Ovary (tissue), 9 donors: Measurements from ENCODE around the gene EPHA1. TPM values are rescaled to one million over a fixed set of nuclear protein-coding genes. Genes with fewer than 3 reads are reported as not detected.

Experiments used
- DNase-seq, 5 donors: peaks; one replicate each; pipeline ENCODE4 v3.0.0-alpha.2; 2019 to 2020
- H3K27ac ChIP-seq, 2 donors: fragments of 200-600 bp; one replicate each; pipeline versions ENCODE4 v1.5.1 to v1.8.0; 2019 to 2022
- H3K27me3 ChIP-seq: fragments of 200-600 bp; one replicate; pipeline ENCODE4 v1.8.0; 2022
- H3K36me3 ChIP-seq: fragments of 200-600 bp; sonication (generic); one replicate; pipeline ENCODE4 v1.5.1; 2019
- H3K4me1 ChIP-seq: one replicate; pipeline ENCODE4 v1.8.1; 2013; ENCODE audit warnings: mild to moderate bottlenecking, moderate library complexity; ENCODE audit not compliant: insufficient read depth
- H3K4me3 ChIP-seq: fragments of 200-600 bp; sonication (generic); one replicate; pipeline ENCODE4 v1.5.1; 2017
- H3K9me3 ChIP-seq, 2 donors: fragments of 200-600 bp in 1 of 2; sonication (generic) in 1 of 2; one replicate each; pipeline versions ENCODE4 v1.5.1 to v1.8.1; 2013 to 2019; ENCODE audit warnings: mild to moderate bottlenecking in 1 of 2, moderate library complexity in 1 of 2
- CTCF ChIP-seq, 3 donors: fragments of 450-650 bp in 2 of 3; fragments of 200-600 bp in 1 of 3; IDR thresholded peaks; one replicate each; pipeline versions ENCODE4 v1.5.1 to v1.8.0; 2016 to 2022; ENCODE audit warnings: antibody characterized with exemption in 3 of 3, mild to moderate bottlenecking in 1 of 3
- EP300 ChIP-seq: sonication (generic); formaldehyde crosslinking; IDR thresholded peaks from one replicate; pipeline ENCODE4 v1.6.1; 2017; ENCODE audit warnings: antibody characterized with exemption
- POLR2A ChIP-seq: fragments of 450-650 bp; IDR thresholded peaks from one replicate; pipeline ENCODE4 v1.6.1; 2017; ENCODE audit warnings: antibody characterized with exemption, mild to moderate bottlenecking, moderate library complexity
- WGBS, 3 donors: extraction: QIAGEN DNeasy Blood & Tissue Kit in 1 of 3; methylation state at CpG; one replicate each; pipeline versions ENCODE4 v1.1.5 to v1.1.7; 2013 to 2017; 5-methylcytosine and 5-hydroxymethylcytosine counted together
- intact Hi-C, 4 donors: fragments of 100-400 bp; cut with DNase I; formaldehyde crosslinking; loops; one replicate each; pipeline versions ENCODE4 v1.11.0 to v1.15.1; 2022 to 2023
- polyA plus RNA-seq, 2 donors: library from polyadenylated mRNA; stranded (reverse); fragments of 200-250 nt in 1 of 2; fragments of 350-450 nt in 1 of 2; fragmentation: Illumina TruSeq in 1 of 2; extraction: RNeasy Lipid Tissue Mini Kit (QIAGEN cat#74804) in 1 of 2; gene quantifications; one replicate each; pipeline ENCODE4 v1.2.3, GENCODE V29; 2013 to 2014
- total RNA-seq, 7 donors: library from RNA; depleted of rRNA in 2 of 7; stranded (reverse); fragments of >200 nt in 2 of 7; fragmentation: NEBNext Ultra II Directional in 3 of 7; extraction: Animal tissue kit (Norgen Biotek cat#: 25700) in 3 of 7; gene quantifications; one replicate each; pipeline versions ENCODE4 v1.1.0 to v1.2.4, GENCODE V29; 2016 to 2023
- donor health status: DM: no; HTN: no; CAD: no; lungs with moderate emphysema.
- donor health status: DM: no; HTN: no; CAD: no.
- donor health status: Bipolar disorder and iron deficiency.
- donor health status: DM: yes; HTN: yes; CAD: no.
- donor health status: DM: no; HTN: no; CAD: no.
- donor health status: DM: yes; HTN: yes; CAD: no.

Gene EPHA1
- total and polyA plus RNA-seq, 9 donors, result 0.21 to 21.3 (median 1.7) TPM; not detected in 1

GRCh38 chr7:143419880-143420279 lies 11.2 kb upstream of the EPHA1 start:
- no peak overlapping the region for H3K27ac ChIP-seq

GRCh38 chr7:143418681-143419458 lies 10.2 kb upstream of the EPHA1 start:
- Histone ChIP-seq H3K9me3 (no peaks in the 10 kb centered on the region), H3K4me3 (no peak overlapping the region), H3K27me3 (no peaks in the 10 kb centered on the region), H3K4me1 (no peaks in the 10 kb centered on the region), H3K27ac (no peak overlapping the region), H3K36me3 (no peaks in the 10 kb centered on the region)
- WGBS, 3 donors, result 83 to 86% (median 84%) methylated on average over 11 of the region's 11 CpGs
- no peak for DNase-seq
- intact Hi-C loops, result loop anchor here (5.0 to 10.0 kb wide), 4 partner anchors 42 to 182 kb away; partner anchors contain the start of gene GSTK1 (in 1 of the 4)
- TF ChIP-seq EP300, result no peak
- TF ChIP-seq CTCF (IDR thresholded peaks at IDR 0.05), result no peak
- no peak for TF ChIP-seq POLR2A

More at GRCh38 chr7:143419880-143420279, 11.2 kb upstream of the EPHA1 start:
- DNase-seq, result no peak
- intact Hi-C loops, result loop anchor here (5.0 to 10.0 kb wide), 4 partner anchors 43 to 183 kb away; partner anchors contain the start of gene GSTK1 (in 1 of the 4)
- Histone ChIP-seq H3K4me1 (no peaks in the 10 kb centered on the region), H3K27me3 (no peaks in the 10 kb centered on the region), H3K9me3 (no peaks in the 10 kb centered on the region), H3K4me3 (no peak overlapping the region), H3K36me3 (no peaks in the 10 kb centered on the region)
- no peak for TF ChIP-seq CTCF (IDR thresholded peaks at IDR 0.05)
- no peak for TF ChIP-seq POLR2A
- no peak for TF ChIP-seq EP300
- 17 to 24% (median 23%) methylated on average over 4 of the region's 4 CpGs for WGBS, 3 donors

- Histone ChIP-seq H3K9me3 (no peaks in the 10 kb centered on the region), H3K27ac (no peak overlapping the region), H3K4me3 (no peak overlapping the region), H3K4me1 (no peaks in the 10 kb centered on the region), H3K36me3 (no peaks in the 10 kb centered on the region), H3K27me3 (no peaks in the 10 kb centered on the region)
- DNase-seq, result no peak
- intact Hi-C loops, result loop anchor here (5.0 to 10.0 kb wide), 4 partner anchors 41 to 181 kb away; partner anchors contain the start of gene GSTK1 (in 1 of the 4)
- TF ChIP-seq EP300, result no peak
- no peak for TF ChIP-seq POLR2A
- no peak for TF ChIP-seq CTCF (IDR thresholded peaks at IDR 0.05)
- WGBS, 3 donors, result 34 to 61% (median 36%) methylated on average over 1 of the region's 1 CpG
Observed at GRCh38 chr7:143417734-143418383, 9.2 kb upstream of the EPHA1 start.

GRCh38 chr7:143416565-143417149 lies 8.0 kb upstream of the EPHA1 start:
- DNase-seq, result no peak
- no peak for TF ChIP-seq EP300
- TF ChIP-seq CTCF (IDR thresholded peaks at IDR 0.05), result peak; percentile 70 to 72 (median 72)
- TF ChIP-seq POLR2A, result no peak
- Histone ChIP-seq H3K27ac (no peak overlapping the region), H3K4me3 (no peak overlapping the region), H3K27me3 (no peaks in the 10 kb centered on the region), H3K36me3 (no peaks in the 10 kb centered on the region), H3K9me3 (no peaks in the 10 kb centered on the region), H3K4me1 (no peaks in the 10 kb centered on the region)
- intact Hi-C loops, result loop anchor here (5.0 to 10.0 kb wide), 4 partner anchors 39 to 179 kb away; partner anchors contain the start of gene GSTK1 (in 1 of the 4)
- WGBS, 3 donors, result 1 to 4% (median 2%) methylated on average over 3 of the region's 3 CpGs
